ENCODE results near the gene TXNDC5.

TXNDC5 gene

GRCh38 chr6:7859591-7859990 lies 51.0 kb downstream of the TXNDC5 start:
- DNase-seq (ENCODE audit: low spot score) = no peak

GRCh38 chr6:7851780-7852179 lies 58.8 kb downstream of the TXNDC5 start:
- no peak for DNase-seq (ENCODE audit: low spot score)

- DNase-seq (ENCODE audit: low spot score) = no peak
Observed at GRCh38 chr6:7848229-7848628, 62.4 kb downstream of the TXNDC5 start.

GRCh38 chr6:7846966-7847818 lies 63.4 kb downstream of the TXNDC5 start:
- DNase-seq (ENCODE audit: low spot score) = no peak

GRCh38 chr6:7841781-7842468 lies 68.7 kb downstream of the TXNDC5 start:
- DNase-seq (ENCODE audit: low spot score) = no peak

- no peak for DNase-seq (ENCODE audit: low spot score)
Observed at GRCh38 chr6:7836371-7837026, 74.1 kb downstream of the TXNDC5 start.

- DNase-seq (ENCODE audit: low spot score) = no peak
Observed at GRCh38 chr6:7833751-7834070, 76.9 kb downstream of the TXNDC5 start.

- no peak for DNase-seq (ENCODE audit: low spot score)
Observed at GRCh38 chr6:7832904-7833750, 77.5 kb downstream of the TXNDC5 start.
